ENCODE data around the gene KCNH5. TPM values are rescaled to one million over a fixed set of nuclear protein-coding genes. Genes with fewer than 3 reads are reported as not detected.

KCNH5 gene
- polyA plus RNA-seq, 1 donor (not counting 4 experiments of a cell fraction or from before 2014, with no cell fraction given) = 0.04 TPM

DNA sequence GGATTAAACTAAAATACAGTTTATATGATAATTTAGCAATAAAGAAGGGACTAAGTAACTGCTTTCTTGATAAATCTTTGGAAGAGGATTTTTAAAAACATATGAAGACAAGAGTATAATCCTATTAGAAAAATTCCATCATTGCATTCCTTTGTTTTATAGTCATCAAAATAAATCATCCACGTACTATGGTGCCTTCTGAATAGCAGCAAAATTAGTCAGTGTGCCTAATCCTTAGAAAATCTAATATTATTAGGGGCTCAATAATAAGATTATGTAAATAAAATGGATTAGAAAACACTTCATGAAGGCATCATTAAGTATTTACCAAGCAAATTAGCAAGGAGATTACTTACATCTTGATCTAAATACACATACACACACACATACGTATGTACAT lies 102.1 kb downstream of the KCNH5 start:
- H4K20me1 ChIP-seq (ENCODE audit: control insufficient read depth, extremely low read depth, insufficient read depth, low read length) = no peaks in the 10 kb centered on the region
- H3K27ac ChIP-seq (ENCODE audit: control insufficient read depth, insufficient read depth, low read length) = no peak overlapping the region
- no peaks in the 10 kb centered on the region for H3K9me1 ChIP-seq (ENCODE audit: control insufficient read depth, extremely low read depth, insufficient read depth, low read length)
- dilution Hi-C loops (cut with MboI; ENCODE audit: extremely low pct_ligation_motif_present, low sequenced_read_pairs) = no loop called here
- H3K36me3 ChIP-seq (ENCODE audit: control insufficient read depth in 2 of 2, extremely low read depth in 1 of 2, insufficient read depth in 2 of 2, low read length in 2 of 2) = no peaks in the 10 kb centered on the region
- no peak overlapping the region for H3K4me2 ChIP-seq (ENCODE audit: control insufficient read depth, extremely low read depth, insufficient read depth, low read depth, low read length)
- H3K79me2 ChIP-seq (ENCODE audit: control insufficient read depth, insufficient read depth, low read length) = no peaks in the 10 kb centered on the region
- H2AFZ ChIP-seq (ENCODE audit: control insufficient read depth, low read length) = no peak overlapping the region
- H3K4me3 ChIP-seq (ENCODE audit: control insufficient read depth in 2 of 3, extremely low read depth in 1 of 3, insufficient read depth in 2 of 3, low read depth in 1 of 3, low read length in 3 of 3) = no peak overlapping the region
- TF ChIP-seq, protein P1, sequence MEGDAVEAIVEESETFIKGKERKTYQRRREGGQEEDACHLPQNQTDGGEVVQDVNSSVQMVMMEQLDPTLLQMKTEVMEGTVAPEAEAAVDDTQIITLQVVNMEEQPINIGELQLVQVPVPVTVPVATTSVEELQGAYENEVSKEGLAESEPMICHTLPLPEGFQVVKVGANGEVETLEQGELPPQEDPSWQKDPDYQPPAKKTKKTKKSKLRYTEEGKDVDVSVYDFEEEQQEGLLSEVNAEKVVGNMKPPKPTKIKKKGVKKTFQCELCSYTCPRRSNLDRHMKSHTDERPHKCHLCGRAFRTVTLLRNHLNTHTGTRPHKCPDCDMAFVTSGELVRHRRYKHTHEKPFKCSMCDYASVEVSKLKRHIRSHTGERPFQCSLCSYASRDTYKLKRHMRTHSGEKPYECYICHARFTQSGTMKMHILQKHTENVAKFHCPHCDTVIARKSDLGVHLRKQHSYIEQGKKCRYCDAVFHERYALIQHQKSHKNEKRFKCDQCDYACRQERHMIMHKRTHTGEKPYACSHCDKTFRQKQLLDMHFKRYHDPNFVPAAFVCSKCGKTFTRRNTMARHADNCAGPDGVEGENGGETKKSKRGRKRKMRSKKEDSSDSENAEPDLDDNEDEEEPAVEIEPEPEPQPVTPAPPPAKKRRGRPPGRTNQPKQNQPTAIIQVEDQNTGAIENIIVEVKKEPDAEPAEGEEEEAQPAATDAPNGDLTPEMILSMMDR (optimal IDR thresholded peaks at IDR 0.05 in 1 of 3, IDR thresholded peaks at IDR 0.05 in 1 of 3, conservative IDR thresholded peaks at IDR 0.05 in 1 of 3; ENCODE audit: extremely low read depth in 1 of 3, insufficient read depth in 2 of 3, low read length in 3 of 3) = no peak
- TF ChIP-seq EZH2 (IDR thresholded peaks at IDR 0.05; ENCODE audit: low read length) = no peak
- no peak overlapping the region for H3K9ac ChIP-seq (ENCODE audit: control insufficient read depth, extremely low read depth, insufficient read depth, low read length)
- no peaks in the 10 kb centered on the region for H3K27me3 ChIP-seq (ENCODE audit: control insufficient read depth, extremely low read depth, insufficient read depth, low read length)
- no peaks in the 10 kb centered on the region for H3K9me3 ChIP-seq (ENCODE audit: control insufficient read depth, low read depth, low read length)
- H3K4me1 ChIP-seq (ENCODE audit: control insufficient read depth, extremely low read depth, insufficient read depth, low read length) = peaks cover 2% of the 10 kb centered on the region
- FAIRE-seq (no peak), DNase-seq (ENCODE audit: low read depth, low spot score) (no peak)

DNA sequence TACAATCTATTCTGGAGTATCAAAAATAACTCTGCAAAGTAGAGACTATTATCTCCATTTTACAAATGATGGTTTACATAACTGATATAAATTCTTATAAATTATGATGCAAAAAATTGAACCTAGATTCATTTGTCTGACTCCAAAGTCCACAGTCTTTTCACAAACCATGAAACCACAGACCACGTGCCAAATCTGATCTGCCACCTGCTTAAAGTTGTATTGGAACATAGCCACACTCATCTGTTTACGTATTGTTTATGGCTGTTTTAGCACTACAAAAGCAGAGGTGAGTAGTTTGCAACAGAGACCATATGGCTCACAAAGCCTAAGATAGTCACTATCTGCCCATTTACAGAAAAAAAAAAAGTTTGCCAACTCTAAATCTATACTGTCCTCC lies 105.3 kb downstream of the KCNH5 start:
- no peak overlapping the region for H3K27ac ChIP-seq (ENCODE audit: control insufficient read depth, insufficient read depth, low read length)
- no peaks in the 10 kb centered on the region for H3K27me3 ChIP-seq (ENCODE audit: control insufficient read depth, extremely low read depth, insufficient read depth, low read length)
- no peak overlapping the region for H3K4me3 ChIP-seq (ENCODE audit: control insufficient read depth in 2 of 3, extremely low read depth in 1 of 3, insufficient read depth in 2 of 3, low read depth in 1 of 3, low read length in 3 of 3)
- no peak for DNase-seq (ENCODE audit: low read depth, low spot score)
- no peak overlapping the region for H3K9ac ChIP-seq (ENCODE audit: control insufficient read depth, extremely low read depth, insufficient read depth, low read length)
- no peaks in the 10 kb centered on the region for H3K9me1 ChIP-seq (ENCODE audit: control insufficient read depth, extremely low read depth, insufficient read depth, low read length)
- no peaks in the 10 kb centered on the region for H3K79me2 ChIP-seq (ENCODE audit: control insufficient read depth, insufficient read depth, low read length)
- peaks cover 2% of the 10 kb centered on the region for H3K4me1 ChIP-seq (ENCODE audit: control insufficient read depth, extremely low read depth, insufficient read depth, low read length)
- no peaks in the 10 kb centered on the region for H3K9me3 ChIP-seq (ENCODE audit: control insufficient read depth, low read depth, low read length)
- H3K36me3 ChIP-seq (ENCODE audit: control insufficient read depth in 2 of 2, extremely low read depth in 1 of 2, insufficient read depth in 2 of 2, low read length in 2 of 2) = no peaks in the 10 kb centered on the region
- dilution Hi-C loops (cut with MboI; ENCODE audit: extremely low pct_ligation_motif_present, low sequenced_read_pairs) = no loop called here
- no peaks in the 10 kb centered on the region for H4K20me1 ChIP-seq (ENCODE audit: control insufficient read depth, extremely low read depth, insufficient read depth, low read length)
- H3K4me2 ChIP-seq (ENCODE audit: control insufficient read depth, extremely low read depth, insufficient read depth, low read depth, low read length) = no peak overlapping the region
- H2AFZ ChIP-seq (ENCODE audit: control insufficient read depth, low read length) = no peak overlapping the region
- no peak for TF ChIP-seq EZH2 (IDR thresholded peaks at IDR 0.05; ENCODE audit: low read length)
- TF ChIP-seq, protein P1 (optimal IDR thresholded peaks at IDR 0.05 in 1 of 3, IDR thresholded peaks at IDR 0.05 in 1 of 3, conservative IDR thresholded peaks at IDR 0.05 in 1 of 3; ENCODE audit: extremely low read depth in 1 of 3, insufficient read depth in 2 of 3, low read length in 3 of 3) = no peak
- no peak for FAIRE-seq

Data from keratinocyte (primary cell).